Sciatic nerve (tissue), 2 donors: Measurements from ENCODE around the gene KCNMA1. TPM values are rescaled to one million over a fixed set of nuclear protein-coding genes. Genes with fewer than 3 reads are reported as not detected.

Experiments
- ATAC-seq: fragments of 200-7000 bp; cut with Tn5 transposase; one replicate; pipeline ENCODE4 v1.9.1; 2020; ENCODE audit warnings: mild to moderate bottlenecking, moderate library complexity
- DNase-seq: peaks from one replicate; pipeline ENCODE4 v3.0.0-alpha.2; 2020; ENCODE audit warnings: low spot score
- intact Hi-C: fragments of 100-400 bp; cut with DNase I; formaldehyde crosslinking; loops from one replicate; pipeline ENCODE4 v1.14.2; 2022
- total RNA-seq: library from RNA; stranded (reverse); fragmentation: NEBNext Ultra II Directional; extraction: Animal tissue kit (Norgen Biotek cat#: 25700); gene quantifications from one replicate; pipeline ENCODE4 v1.2.1, GENCODE V29; 2021
- donor health status: DM: no; HTN: no; CAD: no.
- donor health status: DM: no; HTN: no; CAD: no.

KCNMA1 gene
- total RNA-seq, 1 donor from 2014 or later = 10.7 TPM

DNA sequence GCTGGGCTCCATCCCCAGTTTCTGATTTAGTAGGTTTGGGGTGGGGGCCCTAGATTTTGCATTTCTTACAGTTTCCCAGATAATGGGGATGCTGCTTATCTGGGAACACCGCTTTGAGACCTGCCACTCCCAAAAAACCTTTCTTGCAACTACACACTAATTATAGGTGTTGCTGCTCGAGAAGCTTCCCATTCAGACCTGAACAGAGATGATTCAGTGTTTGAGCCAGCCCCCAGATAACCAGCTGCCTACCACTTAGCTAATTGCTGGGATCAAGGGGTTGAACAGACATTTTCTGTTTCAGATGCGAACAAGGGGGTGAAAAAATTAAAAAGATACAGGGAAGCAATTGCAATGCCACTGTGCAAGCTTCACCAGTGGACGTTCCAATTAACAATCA is 448.5 kb downstream of the KCNMA1 start:
- intact Hi-C loops = no loop called here
- ATAC-seq (no peak), DNase-seq (no peak)

DNA sequence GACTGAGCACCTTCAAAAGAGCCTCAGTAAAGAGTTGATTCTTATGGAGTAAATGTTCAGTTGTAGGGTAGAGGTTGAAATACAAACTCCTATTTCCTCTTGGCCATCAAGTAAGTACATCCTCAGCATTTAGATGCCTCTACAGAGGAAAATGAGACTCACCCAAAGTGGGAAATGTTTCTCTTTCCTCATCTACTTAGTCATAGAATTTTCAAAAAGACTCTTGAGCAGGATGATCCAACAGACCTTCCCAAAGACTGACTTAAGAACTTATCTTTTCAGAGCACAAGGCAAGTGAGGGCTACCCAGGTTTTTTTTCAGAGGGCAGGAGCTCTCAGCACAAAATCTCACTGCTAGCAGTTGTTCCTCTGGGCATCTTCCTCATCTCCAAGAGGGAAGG is 449.1 kb downstream of the KCNMA1 start:
- DNase-seq (no peak), ATAC-seq (no peak)
- intact Hi-C loops = no loop called here

GRCh38 chr10:77188000-77188395 is 449.6 kb downstream of the KCNMA1 start:
- ATAC-seq (no peak), DNase-seq (no peak)
- intact Hi-C loops = no loop called here

DNA sequence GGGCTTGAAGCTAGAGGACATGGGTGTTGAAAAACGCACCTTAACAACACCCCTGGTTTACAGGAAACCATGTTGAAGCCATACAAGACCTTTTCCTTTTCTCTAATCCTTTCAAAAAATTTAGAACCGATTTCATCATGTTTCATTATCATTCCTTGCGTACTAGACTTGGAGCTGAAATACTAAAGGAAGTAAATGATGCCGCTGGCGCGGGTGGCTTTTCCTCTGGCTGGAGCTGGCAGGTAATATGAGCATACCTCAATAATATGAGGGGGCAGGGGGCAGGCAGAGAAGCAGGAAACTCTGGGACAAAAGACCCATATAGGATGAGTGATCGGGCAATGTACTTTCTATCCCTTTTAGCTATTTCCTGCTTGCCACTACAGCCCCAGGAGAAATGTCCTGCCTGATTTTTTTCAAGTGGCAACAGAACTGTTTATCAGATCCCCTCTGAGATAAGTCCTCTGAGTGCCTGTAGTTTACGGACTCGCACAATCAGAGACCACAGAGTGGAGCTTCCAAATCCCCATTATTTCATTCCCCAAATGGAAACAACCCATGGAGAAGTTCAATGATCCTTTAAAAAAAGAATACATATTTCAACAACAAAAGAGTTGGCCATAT is 450.1 kb downstream of the KCNMA1 start:
- intact Hi-C loops = no loop called here
- ATAC-seq (no peak), DNase-seq (no peak)

- intact Hi-C loops = no loop called here
- DNase-seq (no peak), ATAC-seq (no peak)
Measured at GRCh38 chr10:77186936-77187335, 450.7 kb downstream of the KCNMA1 start.

DNA sequence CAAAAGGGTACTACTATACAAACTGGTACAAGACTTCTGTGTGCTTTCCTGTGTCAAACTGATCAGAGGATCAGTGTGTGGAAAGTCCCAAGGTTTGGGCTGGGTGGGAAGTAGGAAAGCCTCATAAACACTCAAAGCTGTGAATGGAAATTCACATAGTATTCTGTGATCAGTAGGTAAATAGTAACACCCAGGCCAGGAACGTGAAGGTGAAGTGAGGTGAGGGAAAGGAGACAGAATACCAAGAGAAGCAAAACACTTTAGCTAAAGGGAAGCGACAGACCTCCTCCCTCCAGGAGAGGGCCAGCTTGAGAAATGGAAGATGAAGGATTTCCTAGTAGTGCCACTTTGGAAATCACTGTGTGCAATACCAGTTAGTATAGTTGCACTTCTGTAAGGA is 451.9 kb downstream of the KCNMA1 start:
- intact Hi-C loops = no loop called here
- DNase-seq (no peak), ATAC-seq (no peak)

DNA sequence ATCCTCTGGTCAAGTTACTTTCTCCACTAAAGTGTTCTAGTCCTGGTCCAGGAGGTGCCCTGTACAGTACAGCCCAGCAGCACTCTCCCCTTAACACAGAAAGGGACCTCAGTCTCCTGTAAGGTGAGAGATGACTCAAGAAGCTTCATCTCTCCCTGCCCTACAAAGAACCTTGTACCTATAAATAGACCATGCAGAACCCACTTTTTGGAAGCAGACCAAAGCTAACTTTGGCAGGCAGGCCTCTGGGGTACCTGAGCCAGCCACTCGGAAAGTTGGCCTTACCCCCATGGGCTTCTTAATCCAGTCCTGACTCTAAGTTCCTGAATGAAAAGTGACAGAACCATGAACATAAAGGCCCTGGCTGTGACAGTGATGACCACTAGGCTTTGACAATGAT is 454.8 kb downstream of the KCNMA1 start:
- intact Hi-C loops = no loop called here
- no peak for ATAC-seq
- no peak for DNase-seq

DNA sequence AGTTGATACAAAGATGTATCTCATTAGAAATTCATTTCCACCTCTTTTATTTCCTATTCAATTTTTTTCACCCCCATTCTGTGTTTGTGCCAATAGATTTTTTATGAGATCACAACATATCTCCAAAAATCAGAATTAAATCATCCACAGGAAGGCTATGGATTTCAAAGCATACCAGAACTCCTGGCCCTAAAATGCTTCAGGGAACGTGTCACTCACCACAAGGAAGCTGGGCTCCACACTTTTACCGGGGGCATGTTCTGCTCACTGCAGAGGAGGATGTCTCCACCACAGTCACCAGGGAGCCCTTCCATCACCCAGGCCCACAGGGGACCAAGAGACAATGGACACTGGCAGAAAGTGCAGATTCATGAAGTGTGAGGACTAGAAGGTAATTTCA is 456.8 kb downstream of the KCNMA1 start:
- DNase-seq (no peak), ATAC-seq (no peak)
- intact Hi-C loops = no loop called here

GRCh38 chr10:77180104-77180503 is 457.5 kb downstream of the KCNMA1 start:
- intact Hi-C loops = no loop called here
- no peak for ATAC-seq
- DNase-seq = no peak

DNA sequence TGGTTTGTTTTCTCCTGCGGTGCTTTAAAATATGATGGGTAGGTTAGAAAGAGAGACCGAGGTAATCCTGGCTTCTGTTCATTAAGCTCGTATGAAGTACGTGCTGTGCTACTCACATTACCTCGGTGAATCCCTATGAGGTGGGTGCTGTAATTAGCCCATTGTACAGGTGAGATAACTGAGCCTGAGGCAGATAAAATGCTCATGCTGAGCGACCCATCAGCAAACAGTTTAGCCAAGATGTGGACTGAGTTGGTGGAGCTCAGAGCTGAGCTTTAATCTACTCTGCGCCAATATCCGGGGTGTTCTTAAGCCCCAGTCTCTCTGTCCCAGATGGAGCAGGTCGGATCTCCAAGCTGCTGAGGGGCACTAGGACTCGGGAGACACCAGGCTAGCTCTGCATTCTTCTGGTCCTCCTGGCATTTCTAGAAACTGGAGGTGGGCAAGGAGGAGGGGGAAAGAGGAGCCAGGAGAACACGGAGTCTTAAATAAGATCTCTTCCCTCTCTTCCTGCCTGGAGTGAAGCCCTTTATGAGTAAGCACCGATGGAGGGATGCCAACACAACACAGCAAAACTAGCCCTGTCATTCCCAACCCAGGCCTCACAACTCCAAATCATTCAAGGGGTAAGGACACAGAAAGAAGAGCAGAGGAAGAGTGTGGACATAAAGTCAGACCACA is 458.5 kb downstream of the KCNMA1 start:
- DNase-seq (no peak), ATAC-seq (peak; percentile 48)
- intact Hi-C loops = loop anchor here (5.0 kb wide), 1 partner anchor 468 kb away; no protein-coding TSS in a partner anchor

GRCh38 chr10:77177589-77177988 is 460.0 kb downstream of the KCNMA1 start:
- intact Hi-C loops = loop anchor here (5.0 kb wide), 1 partner anchor 470 kb away; no protein-coding TSS in a partner anchor
- ATAC-seq (no peak), DNase-seq (no peak)

GRCh38 chr10:77177161-77177560 is 460.4 kb downstream of the KCNMA1 start:
- ATAC-seq (no peak), DNase-seq (no peak)
- intact Hi-C loops = loop anchor here (5.0 kb wide), 1 partner anchor 470 kb away; no protein-coding TSS in a partner anchor

GRCh38 chr10:77176232-77176631 is 461.4 kb downstream of the KCNMA1 start:
- intact Hi-C loops = loop anchor here (5.0 kb wide), 1 partner anchor 471 kb away; no protein-coding TSS in a partner anchor
- ATAC-seq (no peak), DNase-seq (no peak)

GRCh38 chr10:77175631-77176222 is 461.9 kb downstream of the KCNMA1 start:
- no peak for ATAC-seq
- intact Hi-C loops = loop anchor here (5.0 kb wide), 1 partner anchor 472 kb away; no protein-coding TSS in a partner anchor
- DNase-seq = no peak

DNA sequence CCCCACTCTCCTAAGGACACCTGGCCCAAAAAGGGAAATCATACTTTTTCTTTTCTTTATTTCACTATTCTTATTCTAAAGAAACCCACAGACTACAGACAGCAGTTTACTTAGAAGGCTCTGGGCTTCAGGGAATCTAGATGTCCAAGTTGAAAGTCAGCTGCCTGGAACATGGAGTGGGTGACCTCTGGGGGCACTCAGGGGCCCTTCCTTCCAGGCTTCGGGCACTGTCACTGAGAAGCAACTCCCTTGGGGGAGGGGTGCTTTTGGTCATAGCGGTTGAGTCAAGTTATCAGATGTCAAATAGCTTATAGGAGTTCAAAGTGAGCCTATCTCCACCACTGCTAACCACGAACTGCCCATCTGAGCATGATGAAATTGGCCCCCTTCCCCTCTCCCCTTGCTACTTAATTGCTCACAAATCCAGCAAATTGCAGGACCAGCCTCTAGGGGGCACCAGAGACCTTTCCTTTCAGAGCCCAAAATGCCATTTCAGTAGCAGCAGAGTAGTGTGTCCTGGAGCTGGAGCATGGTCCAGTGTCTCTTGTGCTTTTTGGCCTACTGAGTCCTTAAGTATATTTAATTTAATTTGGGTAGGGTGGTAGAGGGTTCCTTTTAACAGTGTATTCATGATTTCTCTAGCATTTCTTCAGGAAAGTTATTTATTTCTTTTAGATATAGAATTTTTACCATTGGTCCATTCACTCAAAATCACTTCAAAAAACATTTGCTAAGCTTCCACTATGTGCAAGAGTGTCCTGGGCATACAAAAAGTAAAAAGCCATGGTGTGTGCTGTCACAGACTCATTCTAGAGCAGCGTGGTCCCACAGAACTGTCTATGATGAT is 463.8 kb downstream of the KCNMA1 start:
- peak; percentile 86 for DNase-seq
- intact Hi-C loops = no loop called here
- peak; percentile 80 for ATAC-seq

DNA sequence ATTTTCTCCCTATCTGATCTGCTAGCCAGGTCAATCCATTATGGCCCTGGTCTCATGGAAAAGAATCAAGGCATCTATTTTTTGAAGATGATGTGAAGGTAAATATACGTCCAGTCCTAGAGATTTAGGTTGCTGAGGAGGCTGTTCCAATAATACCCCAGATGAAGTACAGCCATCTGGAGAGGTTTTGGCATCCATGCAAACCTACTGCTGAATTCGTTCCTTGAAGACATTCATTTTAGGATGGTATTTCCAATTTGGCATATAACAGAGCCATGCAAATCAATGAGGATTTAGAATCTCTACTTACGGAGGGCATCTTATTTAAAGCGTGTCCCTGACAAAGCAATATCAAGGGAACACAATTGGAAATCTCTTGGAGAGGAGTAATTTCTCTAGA is 465.5 kb downstream of the KCNMA1 start:
- DNase-seq = no peak
- intact Hi-C loops = no loop called here
- no peak for ATAC-seq

GRCh38 chr10:77168861-77169260 is 468.7 kb downstream of the KCNMA1 start:
- no peak for ATAC-seq
- DNase-seq = no peak
- intact Hi-C loops = no loop called here

DNA sequence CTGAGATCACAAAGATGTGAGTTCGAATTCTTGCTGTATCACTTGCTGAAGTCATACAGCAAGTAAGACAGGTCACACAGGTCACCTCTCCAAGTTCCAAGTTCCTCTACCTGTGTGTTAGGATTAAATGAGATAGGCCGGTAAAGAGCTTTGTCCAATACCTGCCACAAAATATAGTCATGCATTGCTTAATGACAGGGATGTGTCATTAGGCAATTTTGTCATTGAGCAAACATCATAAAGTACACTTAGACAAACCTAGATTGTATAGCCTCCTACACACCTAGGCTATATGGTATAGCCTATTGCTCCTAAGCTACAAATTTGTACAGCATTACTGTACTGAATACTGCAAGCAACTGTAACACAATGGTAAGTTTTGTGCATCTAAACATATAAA is 469.4 kb downstream of the KCNMA1 start:
- DNase-seq (no peak), ATAC-seq (no peak)
- intact Hi-C loops = no loop called here

GRCh38 chr10:77165445-77166208 is 472.0 kb downstream of the KCNMA1 start:
- ATAC-seq (peak; percentile 82), DNase-seq (no peak)
- intact Hi-C loops = no loop called here
